HepG2 (cell line): ENCODE measurements around the gene ZNF771. TPM values are rescaled to one million over a fixed set of nuclear protein-coding genes. Genes with fewer than 3 reads are reported as not detected.

Source experiments
- FOXA3 ChIP-seq: IDR thresholded peaks from 2 replicates; pipeline ENCODE4 v1.6.1; 2016; ENCODE audit warnings: missing genetic modification reagents, missing compliant biosample characterization
- KIAA2018 ChIP-seq: sonication (generic); formaldehyde crosslinking; IDR thresholded peaks from 2 replicates; pipeline ENCODE4 v1.5.0; 2020; ENCODE audit warnings: mild to moderate bottlenecking, missing genetic modification reagents, borderline replicate concordance
- KLF13 ChIP-seq: sonication (generic); formaldehyde crosslinking; IDR thresholded peaks from 2 replicates; pipeline ENCODE4 v1.4.0; 2020; ENCODE audit warnings: mild to moderate bottlenecking, missing genetic modification reagents
- KLF9 ChIP-seq: IDR thresholded peaks from 2 replicates; pipeline ENCODE4 v1.6.1; 2016; ENCODE audit warnings: low read depth
- LBX2 ChIP-seq: sonication (generic); formaldehyde crosslinking; IDR thresholded peaks from 2 replicates; pipeline ENCODE4 v1.5.0; 2020; ENCODE audit warnings: missing genetic modification reagents, mild to moderate bottlenecking, borderline replicate concordance
- MBD4 ChIP-seq: IDR thresholded peaks from 2 replicates; pipeline ENCODE4 v1.6.1; 2012; ENCODE audit warnings: low read length, inconsistent platforms, borderline replicate concordance
- NFRKB ChIP-seq: fragments of 450-650 bp; IDR thresholded peaks from 2 replicates; pipeline ENCODE4 v1.6.1; 2017
- NR0B2 ChIP-seq: sonication (generic); formaldehyde crosslinking; IDR thresholded peaks from 2 replicates; pipeline ENCODE4 v1.4.0; 2020; ENCODE audit warnings: mild to moderate bottlenecking, missing genetic modification reagents
- SMARCE1 ChIP-seq: fragments of 450-650 bp; IDR thresholded peaks from 2 replicates; pipeline ENCODE4 v1.6.1; 2017; ENCODE audit warnings: borderline replicate concordance
- XBP1 ChIP-seq: sonication (generic); formaldehyde crosslinking; IDR thresholded peaks from 2 replicates; pipeline ENCODE4 v1.5.0; 2020; ENCODE audit warnings: missing genetic modification reagents
- ZBTB39 ChIP-seq: sonication (generic); formaldehyde crosslinking; IDR thresholded peaks from 2 replicates; pipeline ENCODE4 v1.5.0; 2020; ENCODE audit warnings: missing genetic modification reagents
- ZBTB7A ChIP-seq: sonication (generic); formaldehyde crosslinking; IDR thresholded peaks from 2 replicates; pipeline ENCODE4 v1.8.0; 2022; ENCODE audit warnings: mild to moderate bottlenecking, missing genetic modification reagents
- ZNF558 ChIP-seq: sonication (generic); formaldehyde crosslinking; IDR thresholded peaks from 2 replicates; pipeline ENCODE4 v1.9.0; 2022; ENCODE audit warnings: mild to moderate bottlenecking, missing genetic modification reagents, borderline replicate concordance
- ZSCAN31 ChIP-seq: sonication (generic); formaldehyde crosslinking; IDR thresholded peaks from 2 replicates; pipeline ENCODE4 v1.5.0; 2020; ENCODE audit warnings: low read depth, mild to moderate bottlenecking, missing genetic modification reagents
- ZXDC ChIP-seq: sonication (generic); formaldehyde crosslinking; IDR thresholded peaks from 2 replicates; pipeline ENCODE4 v1.5.0; 2020; ENCODE audit warnings: mild to moderate bottlenecking, missing genetic modification reagents
- polyA plus RNA-seq, 8 experiments: library from polyadenylated mRNA; depleted of rRNA in 3 of 8; stranded (reverse) in 7 of 8; unstranded in 1 of 8; fragments of >200 nt; fragmentation: Illumina TruSeq in 4 of 8; extraction: Trizol in 4 of 8; gene quantifications; 2 replicates each; pipeline versions ENCODE4 v1.2.1 to v1.2.3, GENCODE V29; 2011 to 2016; ENCODE audit warnings: low read depth in 4 of 8, missing spikeins in 1 of 8, mixed read lengths in 1 of 8; ENCODE audit not compliant: insufficient read depth in 1 of 8
- total RNA-seq, 5 experiments: library from RNA; depleted of rRNA; stranded (reverse); fragments of >200 nt; fragmentation: Illumina TruSeq; extraction: Trizol; gene quantifications; 2 replicates each; pipeline ENCODE4 v1.2.3, GENCODE V29; 2016; ENCODE audit warnings: low read depth in 1 of 5

ZNF771 gene
- total and polyA plus RNA-seq, 2 of the 13 experiments (the other 11 are each of a cell fraction or from before 2014, with no cell fraction given), result 5.0 to 11.8 TPM

GRCh38 chr16:30429678-30430427 is 22.4 kb downstream of the ZNF771 start, which contains the start of gene DCTPP1 (continued):
- TF ChIP-seq KIAA2018 (CRISPR knock-in tag), result no peak
- peak; percentile 55; the same call in 1 of the 2 replicates for TF ChIP-seq LBX2 (CRISPR knock-in tag)
- TF ChIP-seq ZSCAN31 (CRISPR knock-in tag), result peak; percentile 93
- TF ChIP-seq XBP1 (CRISPR knock-in tag), result 0 out of 2 replicates have a peak, but pooled peaks have one; percentile 35
- TF ChIP-seq ZBTB39 (CRISPR knock-in tag), result peak; percentile 78; the same call in 1 of the 2 replicates
- no peak; the same call in 1 of the 2 replicates for TF ChIP-seq ZBTB7A
- TF ChIP-seq KLF9 (CRISPR knock-in tag), result 0 out of 2 replicates have a peak, but pooled peaks have one; percentile 59
- no peak for TF ChIP-seq ZXDC (CRISPR knock-in tag)
- no peak for TF ChIP-seq NFRKB
- peak; percentile 33 for TF ChIP-seq FOXA3 (CRISPR knock-in tag)
- no peak for TF ChIP-seq KLF13 (CRISPR knock-in tag)
- TF ChIP-seq MBD4, result no peak
- TF ChIP-seq NR0B2 (CRISPR knock-in tag), result peak; percentile 95
- TF ChIP-seq ZNF558, result 0 out of 2 replicates have a peak, but pooled peaks have one; percentile 85
- TF ChIP-seq SMARCE1, result no peak
